IMR-90 (cell line): ENCODE data around the gene MAEA. TPM values are rescaled to one million over a fixed set of nuclear protein-coding genes. Genes with fewer than 3 reads are reported as not detected.

Experiments
- ATAC-seq: fragments of 200-7000 bp; cut with Tn5 transposase; 2 replicates; pipeline ENCODE4 v1.9.1; 2020; ENCODE audit warnings: low read depth, mild to moderate bottlenecking, moderate library complexity
- BruUV-seq: library from RNA; stranded (reverse); fragments of 400-500 nt; replicated peaks from 2 replicates; lab custom pipeline; 2021; lab: Mats Ljungman, UMichigan
- CTCF ChIA-PET: fragments of 300-600 bp; formaldehyde crosslinking; extraction: SDS; loops from one replicate; lab custom pipeline; 2021; ENCODE audit warnings: antibody characterized with exemption; lab: Yijun Ruan, JAX
- POLR2A ChIA-PET: fragments of 300-600 bp; sonication (Branson Sonifier 250); formaldehyde crosslinking; loops from one replicate; lab custom pipeline; 2022; ENCODE audit warnings: antibody characterized with exemption; ENCODE audit not compliant: unreplicated experiment; lab: Charles Lee
- DNase-seq: peaks from one replicate; pipeline ENCODE4 v3.0.0; 2013
- H2AFZ ChIP-seq: replicated peaks from 2 replicates; pipeline ENCODE3; 2013; ENCODE audit warnings: low read length, mild to moderate bottlenecking; ENCODE audit not compliant: poor library complexity
- H2AK5ac ChIP-seq: 2 replicates; pipeline ENCODE4 v1.6.1; 2013; ENCODE audit warnings: low read depth, low read length, inconsistent platforms
- H2AK9ac ChIP-seq: replicated peaks from 2 replicates; pipeline ENCODE3; 2013; ENCODE audit warnings: mild to moderate bottlenecking, low read depth, low read length, moderate library complexity; ENCODE audit not compliant: poor library complexity
- H2BK120ac ChIP-seq: 2 replicates; pipeline ENCODE4 v1.6.1; 2013; ENCODE audit warnings: low read depth, low read length, inconsistent platforms
- H2BK15ac ChIP-seq: 3 replicates; pipeline ENCODE4 v1.6.1; 2013; ENCODE audit warnings: low read depth, low read length, inconsistent platforms
- H2BK20ac ChIP-seq: 2 replicates; pipeline ENCODE4 v1.6.1; 2013; ENCODE audit warnings: low read depth, mild to moderate bottlenecking, inconsistent platforms, low read length, moderate library complexity
- H2BK5ac ChIP-seq: 2 replicates; pipeline ENCODE4 v1.6.1; 2013; ENCODE audit warnings: mild to moderate bottlenecking, low read depth, low read length, inconsistent platforms; ENCODE audit not compliant: poor library complexity, severe bottlenecking
- H3K14ac ChIP-seq: replicated peaks from 2 replicates; pipeline ENCODE4 v1.6.1; 2013; ENCODE audit warnings: low read depth, low read length, inconsistent platforms
- H3K18ac ChIP-seq: 2 replicates; pipeline ENCODE4 v1.6.1; 2013; ENCODE audit warnings: low read depth, low read length, control low read depth
- H3K23ac ChIP-seq: 2 replicates; pipeline ENCODE4 v1.6.1; 2013; ENCODE audit warnings: low read depth, low read length, inconsistent platforms
- H3K27ac ChIP-seq: 2 replicates; pipeline ENCODE4 v1.5.1; 2013; ENCODE audit warnings: mild to moderate bottlenecking, control low read depth, low read length; ENCODE audit not compliant: insufficient read depth
- H3K27me3 ChIP-seq: 2 replicates; pipeline ENCODE4 v1.6.1; 2013; ENCODE audit warnings: low read length; ENCODE audit not compliant: control insufficient read depth, insufficient read depth
- H3K36me3 ChIP-seq: 2 replicates; pipeline ENCODE4 v1.6.1; 2013; ENCODE audit warnings: low read length, mixed read lengths; ENCODE audit not compliant: control insufficient read depth, insufficient read depth
- H3K4ac ChIP-seq: 2 replicates; pipeline ENCODE4 v1.6.1; 2013; ENCODE audit warnings: low read depth, low read length, inconsistent platforms
- H3K4me1 ChIP-seq: 2 replicates; pipeline ENCODE4 v1.6.1; 2013; ENCODE audit warnings: low read length, mixed read lengths; ENCODE audit not compliant: control insufficient read depth, insufficient read depth
- H3K4me2 ChIP-seq: 2 replicates; pipeline ENCODE4 v1.6.1; 2013; ENCODE audit warnings: low read depth, mild to moderate bottlenecking, control low read depth, low read length, moderate library complexity
- H3K4me3 ChIP-seq: 2 replicates; pipeline ENCODE4 v1.5.1; 2013; ENCODE audit warnings: low read depth, mild to moderate bottlenecking, control low read depth, low read length, moderate library complexity; ENCODE audit not compliant: insufficient read depth
- H3K56ac ChIP-seq: 2 replicates; pipeline ENCODE4 v1.6.1; 2013; ENCODE audit warnings: low read length, inconsistent platforms; ENCODE audit not compliant: insufficient read depth; ENCODE audit errors: extremely low read depth
- H3K79me1 ChIP-seq, 2 experiments: 2 replicates each; pipeline ENCODE4 v1.6.1; 2013; ENCODE audit warnings: low read length in 2 of 2, inconsistent platforms in 1 of 2, low read depth in 1 of 2
- H3K9ac ChIP-seq: 2 replicates; pipeline ENCODE4 v1.6.1; 2013; ENCODE audit warnings: low read depth, low read length, control low read depth
- H3K9me1 ChIP-seq: 2 replicates; pipeline ENCODE4 v1.6.1; 2013; ENCODE audit warnings: low read length, inconsistent platforms; ENCODE audit not compliant: insufficient read depth
- H3K9me3 ChIP-seq: 2 replicates; pipeline ENCODE4 v1.6.1; 2013; ENCODE audit warnings: low read length; ENCODE audit not compliant: control insufficient read depth, insufficient read depth
- H4K20me1 ChIP-seq: 2 replicates; pipeline ENCODE4 v1.6.1; 2013; ENCODE audit warnings: low read length, inconsistent platforms; ENCODE audit not compliant: insufficient read depth
- H4K5ac ChIP-seq: 2 replicates; pipeline ENCODE4 v1.6.1; 2013; ENCODE audit warnings: mild to moderate bottlenecking, low read depth, low read length, control low read depth
- H4K8ac ChIP-seq, 2 experiments: 2 replicates each; pipeline ENCODE4 v1.6.1; 2013; ENCODE audit warnings: low read depth in 2 of 2, low read length in 2 of 2, control low read depth in 1 of 2, inconsistent platforms in 1 of 2
- H4K91ac ChIP-seq: 2 replicates; pipeline ENCODE4 v1.6.1; 2013; ENCODE audit warnings: low read depth, low read length, inconsistent platforms; ENCODE audit not compliant: insufficient read depth
- CTCF ChIP-seq: conservative IDR thresholded peaks from 2 replicates; pipeline ENCODE4 v1.5.1; 2012; ENCODE audit warnings: mild to moderate bottlenecking, low read depth, low read length, improper control_type of control experiment
- MXI1 ChIP-seq: IDR thresholded peaks from 2 replicates; pipeline ENCODE4 v1.6.1; 2012; ENCODE audit warnings: low read depth, mild to moderate bottlenecking, low read length, moderate library complexity, borderline replicate concordance
- USF2 ChIP-seq: fragments of 150-350 bp; IDR thresholded peaks from 2 replicates; pipeline ENCODE4 v1.6.1; 2017; ENCODE audit warnings: mild to moderate bottlenecking, antibody characterized with exemption, low read length, low read depth
- WGBS, 2 experiments: methylation state at CpG; one replicate each; pipeline versions ENCODE4 v1.1.5 to v1.1.7; 2013; ENCODE audit warnings: missing lambda C conversion rate in 2 of 2; ENCODE audit not compliant: insufficient read length in 1 of 2; ENCODE audit errors: extremely low coverage in 2 of 2; 5-methylcytosine and 5-hydroxymethylcytosine counted together
- dilution Hi-C: fragments of 300-500 bp; cut with HindIII; formaldehyde crosslinking; loops from one replicate; pipeline ENCODE4 v1.14.3; 2018; ENCODE audit warnings: low sequenced_read_pairs; ENCODE audit not compliant: unreplicated experiment
- in situ Hi-C: fragments of 300-500 bp; cut with MboI; formaldehyde crosslinking; loops from 3 replicates; pipeline ENCODE4 v1.14.3; 2019; ENCODE audit warnings: low sequenced_read_pairs, inconsistent platforms, mixed read lengths
- intact Hi-C: fragments of 100-400 bp; cut with micrococcal nuclease; formaldehyde crosslinking; loops from 2 replicates; pipeline ENCODE4 v1.10.0; 2022
- polyA plus RNA-seq, 3 experiments: library from polyadenylated mRNA; depleted of rRNA; stranded (reverse); fragments of >200 nt; gene quantifications; 2 replicates each; pipeline ENCODE4 v1.2.3, GENCODE V29; 2012; ENCODE audit warnings: low replicate concordance in 1 of 3
- total RNA-seq: library from RNA; depleted of rRNA; stranded (reverse); fragments of >200 nt; gene quantifications from 2 replicates; pipeline ENCODE4 v1.2.3, GENCODE V29; 2012

Gene MAEA
- total and polyA plus RNA-seq, 2 of the 4 experiments (the other 2 are of a cell fraction): 61.5 to 108 TPM

GRCh38 chr4:1310796-1311631, 21.3 kb downstream of the MAEA start (continued):
- TF ChIP-seq USF2: no peak

- Histone ChIP-seq H4K20me1 (peaks cover 40% of the 10 kb centered on the region), H3K4ac (no peak overlapping the region), H3K9me1 (peaks cover 20% of the 10 kb centered on the region), H3K27ac (no peak overlapping the region), H3K4me2 (no peak overlapping the region), H3K14ac (no peak overlapping the region), H3K18ac (no peak overlapping the region), H2AK5ac (no peak overlapping the region), H3K9ac (no peak overlapping the region), H2BK120ac (no peak overlapping the region), H3K4me1 (peaks cover 14% of the 10 kb centered on the region), H4K8ac (no peak overlapping the region), H4K5ac (no peak overlapping the region), H2AFZ (no peak overlapping the region), H2BK15ac (no peak overlapping the region), H3K79me1 (peaks cover 24 to 79% of the 10 kb centered on the region in 2 experiments), H3K27me3 (no peaks in the 10 kb centered on the region), H2BK20ac (no peak overlapping the region), H4K91ac (no peak overlapping the region), H2BK5ac (no peak overlapping the region), H3K23ac (no peak overlapping the region), H3K4me3 (no peak overlapping the region), H3K56ac (no peak overlapping the region), H3K9me3 (no peaks in the 10 kb centered on the region), H2AK9ac (no peak overlapping the region), H3K36me3 (peaks cover 46% of the 10 kb centered on the region)
- DNase-seq (no peak), ATAC-seq (no peak)
- CTCF ChIA-PET: no interaction called here
- 97% methylated on average over 4 of the region's 20 CpGs; no CpG with 5 or more reads in 1 of the 2 experiments for WGBS, 2 experiments
- dilution Hi-C loops: no loop called here
- no peak for TF ChIP-seq MXI1
- TF ChIP-seq USF2: no peak
- TF ChIP-seq CTCF: no peak
- intact Hi-C loops: no loop called here
- in situ Hi-C loops: no loop called here
- POLR2A ChIA-PET: no interaction called here
- BruUV-seq: no TSS peak
Observed at GRCh38 chr4:1312821-1313640, 23.3 kb downstream of the MAEA start.
